ENCODE results near the gene LDLR. TPM values are rescaled to one million over a fixed set of nuclear protein-coding genes. Genes with fewer than 3 reads are reported as not detected.

LDLR gene
- total and polyA plus RNA-seq, 3 donors from 2014 or later: 12.5 to 20.1 (median 19.0) TPM

- H3K4me1 ChIP-seq: peaks cover 23% of the 10 kb centered on the region
- TF ChIP-seq CTCF (IDR thresholded peaks at IDR 0.05) (no peak), POLR2A (IDR thresholded peaks at IDR 0.05) (no peak)
- 53 to 74% methylated on average over 7 of the region's 7 CpGs for WGBS, 2 donors
- no peaks in the 10 kb centered on the region for H3K27me3 ChIP-seq
- H3K4me3 ChIP-seq: no peak overlapping the region
- no peaks in the 10 kb centered on the region for H3K36me3 ChIP-seq (ENCODE audit: low read depth, missing control alignments)
- H3K9me3 ChIP-seq: no peaks in the 10 kb centered on the region
- H3K27ac ChIP-seq: peak overlapping the region in 1 of 2 donors; percentile 42
- DNase-seq: peak; percentile 67
- intact Hi-C loops (cut with DNase I; ENCODE audit: low total_unique reads): no loop called here
Observed at GRCh38 chr19:11151181-11151580, 61.9 kb downstream of the LDLR start.

- 62% methylated on average over 10 to 11 of the region's 11 CpGs for WGBS, 2 donors
- Histone ChIP-seq H3K27me3 (no peaks in the 10 kb centered on the region), H3K36me3 (ENCODE audit: low read depth, missing control alignments) (no peaks in the 10 kb centered on the region), H3K4me1 (peaks cover 26% of the 10 kb centered on the region), H3K27ac (peak overlapping the region; percentile 15 to 24), H3K4me3 (no peak overlapping the region), H3K9me3 (no peaks in the 10 kb centered on the region)
- TF ChIP-seq CTCF (IDR thresholded peaks at IDR 0.05) (no peak), POLR2A (IDR thresholded peaks at IDR 0.05) (no peak)
- intact Hi-C loops (cut with DNase I; ENCODE audit: low total_unique reads): no loop called here
- peak; percentile 53 for DNase-seq
Observed at GRCh38 chr19:11152318-11153062, 63.2 kb downstream of the LDLR start.

GRCh38 chr19:11154683-11155047 lies 65.4 kb downstream of the LDLR start:
- H3K4me3 ChIP-seq: no peak overlapping the region
- no peak overlapping the region for H3K27ac ChIP-seq
- 27 to 44% methylated on average over 6 of the region's 6 CpGs for WGBS, 2 donors

GRCh38 chr19:11155373-11156120 lies 66.3 kb downstream of the LDLR start, which contains the start of gene SPC24:
TSS of gene SPC24 (minus strand) at chr19:11155782. CDS start at chr19:11155776, 6 bp downstream.
- TF ChIP-seq CTCF (IDR thresholded peaks at IDR 0.05) (no peak), POLR2A (IDR thresholded peaks at IDR 0.05) (no peak)
- Histone ChIP-seq H3K4me3 (peak within 1 kb of the TSS; percentile 49 to 64), H3K27ac (peak within 1 kb of the TSS; percentile 44 to 64), H3K9me3 (no peaks in the 10 kb centered on the region), H3K27me3 (no peaks in the 10 kb centered on the region), H3K36me3 (ENCODE audit: low read depth, missing control alignments) (no peaks in the 10 kb centered on the region), H3K4me1 (peaks cover 33% of the 10 kb centered on the region)
- DNase-seq: peak; percentile 98
- intact Hi-C loops (cut with DNase I; ENCODE audit: low total_unique reads): no loop called here
- WGBS, 2 donors: 0 to 1% methylated on average over 2 to 50 of the region's 50 CpGs

More at GRCh38 chr19:11154683-11155047, 65.4 kb downstream of the LDLR start:
- Histone ChIP-seq H3K4me1 (peaks cover 30% of the 10 kb centered on the region), H3K9me3 (no peaks in the 10 kb centered on the region), H3K27me3 (no peaks in the 10 kb centered on the region), H3K36me3 (ENCODE audit: low read depth, missing control alignments) (no peaks in the 10 kb centered on the region)
- DNase-seq: no peak
- TF ChIP-seq CTCF (IDR thresholded peaks at IDR 0.05): no peak
- intact Hi-C loops (cut with DNase I; ENCODE audit: low total_unique reads): no loop called here
